KOPT-K1 (cell line): ENCODE results near the gene FALEC.
"Not testable (repeated sequence)": the region's sequence is repeated elsewhere in the genome, so short reads cannot be mapped to it uniquely, and the experiment has no call there.

Experiments
- H3K27ac ChIP-seq: fragments of 200-600 bp; sonication (generic); 2 replicates; pipeline ENCODE4 v1.5.1; 2016; ENCODE audit warnings: antibody characterized with exemption, mild to moderate bottlenecking, low read depth, low read length; ENCODE audit not compliant: poor library complexity, severe bottlenecking
- H3K36me3 ChIP-seq: fragments of 200-600 bp; sonication (generic); 2 replicates; pipeline ENCODE4 v1.5.1; 2017; ENCODE audit warnings: antibody characterized with exemption, mild to moderate bottlenecking, low read length, moderate library complexity; ENCODE audit not compliant: insufficient read depth
- H3K9me3 ChIP-seq: fragments of 200-600 bp; sonication (generic); 2 replicates; pipeline ENCODE4 v1.5.1; 2017; ENCODE audit warnings: antibody characterized with exemption, low read length, mild to moderate bottlenecking; ENCODE audit not compliant: insufficient read depth, poor library complexity, severe bottlenecking

The FALEC gene

GRCh38 chr1:150577557-150578271 lies 62.2 kb downstream of the FALEC start:
- peak overlapping the region; percentile 94 for H3K27ac ChIP-seq
- peaks cover 61% of the 10 kb centered on the region for H3K36me3 ChIP-seq

DNA sequence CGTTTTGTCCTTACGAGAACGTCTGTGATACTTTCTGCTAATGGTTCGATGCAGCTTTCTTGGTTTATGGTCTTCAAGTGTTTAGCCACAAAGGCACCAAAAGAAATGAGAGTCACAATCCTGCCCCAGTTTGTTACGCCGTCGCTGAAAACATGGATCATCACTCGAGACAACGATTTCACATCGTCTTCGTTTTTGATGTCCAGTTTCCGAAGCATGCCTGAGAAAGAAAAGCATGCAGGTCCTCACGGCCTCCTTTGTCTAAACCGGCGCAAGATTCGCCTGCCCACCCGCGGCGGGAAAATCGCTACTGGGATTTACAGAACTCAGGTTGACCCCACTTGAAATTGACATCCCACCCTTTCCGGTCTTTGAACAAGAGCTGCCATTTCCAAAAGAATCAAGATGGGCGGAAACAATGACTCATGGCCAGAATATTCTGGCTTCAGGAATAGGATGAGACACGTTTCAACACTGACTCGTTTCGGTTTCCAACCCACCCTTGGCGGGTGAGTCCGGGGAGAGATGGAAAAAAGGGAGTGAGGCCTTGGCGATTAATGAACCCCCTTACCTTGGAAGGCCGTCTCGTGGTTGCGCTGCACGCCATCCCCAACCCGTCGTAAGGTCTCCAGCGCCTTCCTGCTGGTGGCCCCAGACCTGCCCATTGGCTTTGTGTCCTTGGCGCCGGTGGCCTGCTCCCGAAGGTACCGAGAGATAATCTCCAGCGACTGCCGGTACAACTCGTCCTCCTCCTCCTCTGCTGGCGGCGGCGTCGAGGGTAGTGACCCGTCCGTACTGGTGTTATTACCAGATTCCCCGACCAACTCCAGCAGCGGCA lies 62.9 kb downstream of the FALEC start:
- H3K9me3 ChIP-seq, result no peaks in the 10 kb centered on the region
- H3K27ac ChIP-seq, result peak overlapping the region; percentile 94
- H3K36me3 ChIP-seq, result peaks cover 54% of the 10 kb centered on the region

More at GRCh38 chr1:150577557-150578271, 62.2 kb downstream of the FALEC start:
- no peaks in the 10 kb centered on the region for H3K9me3 ChIP-seq

- H3K27ac ChIP-seq, result peak within 1 kb of the TSS; percentile 94
- H3K36me3 ChIP-seq, result peaks cover 45% of the 10 kb centered on the region
- no peaks in the 10 kb centered on the region for H3K9me3 ChIP-seq
These were observed 63.8 kb downstream of the FALEC start, which contains the start of gene MCL1 for GRCh38 chr1:150579110-150579944. Gene MCL1 (minus strand): TSS chr1:150579610. CDS start chr1:150579530, 80 bp downstream.

DNA sequence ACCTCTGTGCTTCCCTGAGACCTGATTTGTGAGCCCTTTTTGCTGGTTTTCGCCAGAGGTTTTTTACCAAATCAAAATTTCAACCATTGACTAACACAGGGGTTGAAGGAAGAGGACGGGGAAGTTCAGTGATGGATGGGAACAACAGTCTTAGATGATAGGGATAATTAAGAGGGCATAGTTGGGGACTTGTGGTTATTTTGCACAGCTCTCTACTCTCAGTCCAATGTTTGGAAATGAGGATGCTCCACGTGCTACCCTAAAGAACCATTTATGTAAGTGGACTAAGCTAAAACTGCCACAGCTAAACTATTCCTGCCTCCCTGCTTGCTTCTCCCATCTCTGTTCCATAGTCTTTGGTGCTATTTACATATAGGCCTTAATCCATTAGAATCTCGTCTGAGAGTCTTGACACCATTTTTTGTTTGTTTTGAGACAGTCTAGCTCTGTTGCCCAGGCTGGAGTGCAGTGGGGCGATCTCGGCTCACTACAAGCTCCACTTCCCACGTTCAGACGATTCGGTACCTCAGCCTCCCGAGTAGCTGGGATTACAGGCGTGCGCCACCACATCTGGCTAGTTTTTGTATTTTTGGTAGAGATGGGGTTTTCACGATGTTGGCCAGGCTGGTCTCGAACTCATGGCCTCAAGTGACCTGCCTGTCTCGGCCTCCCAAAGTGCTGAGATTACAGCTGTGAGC lies 64.5 kb downstream of the FALEC start:
- no peaks in the 10 kb centered on the region for H3K9me3 ChIP-seq
- peaks cover 38% of the 10 kb centered on the region for H3K36me3 ChIP-seq
- peak overlapping the region; percentile 94 for H3K27ac ChIP-seq

DNA sequence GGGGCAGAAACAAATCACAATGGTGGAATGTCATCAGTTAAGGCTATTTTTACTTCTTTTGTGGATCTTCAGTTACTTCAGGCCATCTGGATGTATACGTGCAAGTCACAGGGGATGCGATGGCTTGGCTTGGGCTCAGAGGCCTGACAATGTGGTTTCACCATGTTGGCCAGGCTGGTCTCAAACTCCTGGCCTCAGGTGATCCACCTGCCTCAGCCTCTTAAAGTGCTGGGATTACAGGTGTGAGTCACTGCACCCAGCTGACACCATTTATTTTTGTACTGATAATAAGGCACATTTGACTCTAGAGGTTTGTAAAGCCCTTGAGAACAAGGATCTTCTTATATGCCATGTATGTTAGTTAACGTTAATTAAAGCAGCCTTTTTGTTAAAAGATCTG lies 65.4 kb downstream of the FALEC start:
- H3K36me3 ChIP-seq, result peaks cover 29% of the 10 kb centered on the region
- H3K27ac ChIP-seq, H3K9me3 ChIP-seq: not testable (repeated sequence)

DNA sequence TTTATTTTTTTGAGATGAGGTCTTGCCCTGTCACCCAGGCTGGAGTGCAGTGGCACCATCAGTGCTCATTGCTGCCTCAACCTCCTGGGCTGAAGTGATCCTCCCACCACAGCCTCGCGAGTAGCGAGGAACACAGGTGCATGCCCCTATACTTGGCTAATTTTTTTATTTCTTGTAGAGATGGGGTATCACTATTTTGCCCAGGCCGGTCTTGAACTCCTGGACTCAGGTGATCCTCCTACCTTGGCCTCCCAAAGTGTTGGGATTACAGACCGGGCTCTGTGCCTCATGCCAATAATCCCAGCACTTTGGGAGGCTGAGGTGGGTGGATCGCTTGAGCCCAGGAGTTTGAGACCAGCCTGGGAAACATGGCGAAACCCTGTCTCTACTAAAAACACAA lies 65.9 kb downstream of the FALEC start:
- not testable (repeated sequence) for H3K27ac ChIP-seq, H3K9me3 ChIP-seq
- peaks cover 24% of the 10 kb centered on the region for H3K36me3 ChIP-seq

GRCh38 chr1:150581962-150582361 lies 66.4 kb downstream of the FALEC start:
- not testable (repeated sequence) for H3K27ac ChIP-seq, H3K9me3 ChIP-seq
- H3K36me3 ChIP-seq, result peaks cover 19% of the 10 kb centered on the region

DNA sequence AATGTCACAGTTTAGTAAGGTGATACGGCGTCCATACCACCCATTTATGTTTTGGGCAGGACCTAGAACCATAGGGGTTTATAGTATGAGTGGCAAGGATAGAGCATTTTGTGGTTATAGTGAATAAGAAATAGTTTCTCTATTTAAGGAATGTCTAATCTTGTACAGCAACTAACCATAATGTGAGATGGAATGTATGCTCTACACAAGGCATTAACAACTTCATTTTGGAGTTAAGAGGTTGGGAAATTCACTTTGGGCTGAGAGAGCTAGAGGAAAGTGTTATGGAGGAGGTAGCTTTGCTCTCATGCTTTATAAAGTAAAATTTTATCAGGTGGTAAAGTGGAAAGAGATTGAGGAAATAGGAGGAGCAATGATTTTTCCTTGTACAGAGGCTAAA lies 66.8 kb downstream of the FALEC start:
- peaks cover 15% of the 10 kb centered on the region for H3K36me3 ChIP-seq
- H3K9me3 ChIP-seq, result no peaks in the 10 kb centered on the region
- H3K27ac ChIP-seq, result no peak overlapping the region
